A673 (cell line): Measurements from ENCODE around the gene HDAC3. TPM values are rescaled to one million over a fixed set of nuclear protein-coding genes. Genes with fewer than 3 reads are reported as not detected.
A peak's percentile ranks its signal among the peaks of the same experiment; 100 is the strongest.

Source experiments
- BruUV-seq: library from RNA; stranded (reverse); fragments of 400-500 nt; replicated peaks from 2 replicates; lab custom pipeline; 2021; lab: Mats Ljungman, UMichigan
- CTCF ChIA-PET: fragments of 300-600 bp; sonication (Branson Sonifier 250); formaldehyde crosslinking; loops from one replicate; lab custom pipeline; 2022; ENCODE audit warnings: antibody characterized with exemption; lab: Charles Lee
- POLR2A ChIA-PET: fragments of 300-600 bp; sonication (Branson Sonifier 250); formaldehyde crosslinking; loops from one replicate; lab custom pipeline; 2022; ENCODE audit warnings: antibody characterized with exemption; ENCODE audit not compliant: low non-redundant PET; lab: Charles Lee
- DNase-seq: peaks from one replicate; pipeline ENCODE4 v3.0.0-alpha.2; 2015; ENCODE audit warnings: low spot score
- H3K27ac ChIP-seq: fragments of 200-600 bp; sonication (generic); 2 replicates; pipeline ENCODE4 v1.5.1; 2016; ENCODE audit warnings: mixed run types, low read depth, mild to moderate bottlenecking, mixed read lengths, antibody characterized with exemption, low read length; ENCODE audit not compliant: poor library complexity, severe bottlenecking
- H3K27me3 ChIP-seq: fragments of 200-600 bp; sonication (generic); replicated peaks from 2 replicates; pipeline ENCODE4 v1.6.1; 2017; ENCODE audit warnings: mixed run types, low read depth, mild to moderate bottlenecking, mixed read lengths, antibody characterized with exemption, low read length; ENCODE audit not compliant: insufficient read depth, poor library complexity
- H3K36me3 ChIP-seq: fragments of 200-600 bp; sonication (generic); 2 replicates; pipeline ENCODE4 v1.6.1; 2016; ENCODE audit warnings: mixed run types, mild to moderate bottlenecking, mixed read lengths, antibody characterized with exemption, low read length; ENCODE audit not compliant: insufficient read depth, poor library complexity, severe bottlenecking
- H3K4me1 ChIP-seq: fragments of 200-600 bp; sonication (generic); 2 replicates; pipeline ENCODE4 v1.6.1; 2017; ENCODE audit warnings: mixed run types, mild to moderate bottlenecking, mixed read lengths, antibody characterized with exemption, low read length; ENCODE audit not compliant: insufficient read depth, poor library complexity, severe bottlenecking
- H3K4me3 ChIP-seq: fragments of 200-600 bp; sonication (generic); 2 replicates; pipeline ENCODE4 v1.5.1; 2016; ENCODE audit warnings: low read depth, mixed run types, mild to moderate bottlenecking, mixed read lengths, low read length; ENCODE audit not compliant: poor library complexity, severe bottlenecking
- H3K9me3 ChIP-seq: fragments of 200-600 bp; sonication (generic); 2 replicates; pipeline ENCODE4 v1.6.1; 2016; ENCODE audit warnings: mixed run types, low read depth, mild to moderate bottlenecking, mixed read lengths, antibody characterized with exemption, low read length; ENCODE audit not compliant: poor library complexity, severe bottlenecking
- EZH2 ChIP-seq: fragments of 200-600 bp; sonication (generic); IDR thresholded peaks from 2 replicates; pipeline ENCODE4 v1.6.1; 2017; ENCODE audit warnings: borderline replicate concordance, low read depth, mild to moderate bottlenecking, mixed read lengths, antibody characterized with exemption, low read length; ENCODE audit not compliant: poor library complexity, severe bottlenecking
- intact Hi-C: fragments of 100-400 bp; cut with micrococcal nuclease; formaldehyde crosslinking; loops from one replicate; pipeline ENCODE4 v1.10.0; 2022; ENCODE audit not compliant: unreplicated experiment
- total RNA-seq: library from RNA; stranded (reverse); gene quantifications from 2 replicates; pipeline ENCODE4 v1.2.3, GENCODE V29; 2021
- TF ChIP-seq, protein P1 (sequence below): fragments of 300-800, 200-600 bp; sonication (generic); conservative IDR thresholded peaks from 2 replicates; pipeline ENCODE4 v1.5.1; 2017; ENCODE audit warnings: low read depth, mild to moderate bottlenecking, antibody characterized with exemption, low read length, moderate library complexity, mixed read lengths

The HDAC3 gene
- total RNA-seq, 1 experiment from 2014 or later: 93.1 TPM

- no peak for TF ChIP-seq EZH2
- TF ChIP-seq, protein P1, sequence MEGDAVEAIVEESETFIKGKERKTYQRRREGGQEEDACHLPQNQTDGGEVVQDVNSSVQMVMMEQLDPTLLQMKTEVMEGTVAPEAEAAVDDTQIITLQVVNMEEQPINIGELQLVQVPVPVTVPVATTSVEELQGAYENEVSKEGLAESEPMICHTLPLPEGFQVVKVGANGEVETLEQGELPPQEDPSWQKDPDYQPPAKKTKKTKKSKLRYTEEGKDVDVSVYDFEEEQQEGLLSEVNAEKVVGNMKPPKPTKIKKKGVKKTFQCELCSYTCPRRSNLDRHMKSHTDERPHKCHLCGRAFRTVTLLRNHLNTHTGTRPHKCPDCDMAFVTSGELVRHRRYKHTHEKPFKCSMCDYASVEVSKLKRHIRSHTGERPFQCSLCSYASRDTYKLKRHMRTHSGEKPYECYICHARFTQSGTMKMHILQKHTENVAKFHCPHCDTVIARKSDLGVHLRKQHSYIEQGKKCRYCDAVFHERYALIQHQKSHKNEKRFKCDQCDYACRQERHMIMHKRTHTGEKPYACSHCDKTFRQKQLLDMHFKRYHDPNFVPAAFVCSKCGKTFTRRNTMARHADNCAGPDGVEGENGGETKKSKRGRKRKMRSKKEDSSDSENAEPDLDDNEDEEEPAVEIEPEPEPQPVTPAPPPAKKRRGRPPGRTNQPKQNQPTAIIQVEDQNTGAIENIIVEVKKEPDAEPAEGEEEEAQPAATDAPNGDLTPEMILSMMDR: no peak
- no TSS peak for BruUV-seq
Measured at GRCh38 chr5:141605523-141606277, 30.9 kb downstream of the HDAC3 start.

GRCh38 chr5:141603923-141604717 is 32.5 kb downstream of the HDAC3 start:
- no peaks in the 10 kb centered on the region for H3K27me3 ChIP-seq
- peaks cover 20% of the 10 kb centered on the region for H3K4me1 ChIP-seq
- no peak overlapping the region for H3K4me3 ChIP-seq
- intact Hi-C loops: no loop called here
- BruUV-seq: no TSS peak
- ChIA-PET CTCF (interaction anchor here (0.6 kb wide), 1 partner anchor 44 kb away, joined by 4 read pairs; no protein-coding TSS in a partner anchor), POLR2A (no interaction called here)
- no peak overlapping the region for H3K27ac ChIP-seq
- no peaks in the 10 kb centered on the region for H3K36me3 ChIP-seq
- no peaks in the 10 kb centered on the region for H3K9me3 ChIP-seq
- peak; percentile 64 for DNase-seq
- TF ChIP-seq EZH2: no peak
- TF ChIP-seq, protein P1: no peak

More at GRCh38 chr5:141605523-141606277, 30.9 kb downstream of the HDAC3 start:
- Histone ChIP-seq H3K36me3 (no peaks in the 10 kb centered on the region), H3K27me3 (no peaks in the 10 kb centered on the region), H3K27ac (peak overlapping the region; percentile 5), H3K9me3 (no peaks in the 10 kb centered on the region), H3K4me1 (peaks cover 20% of the 10 kb centered on the region), H3K4me3 (no peak overlapping the region)
- CTCF ChIA-PET: no interaction called here
- DNase-seq: no peak
- POLR2A ChIA-PET: interaction anchor here (0.6 kb wide), 1 partner anchor 886 kb away, joined by 10 read pairs; no protein-coding TSS in a partner anchor
- intact Hi-C loops: no loop called here

DNA sequence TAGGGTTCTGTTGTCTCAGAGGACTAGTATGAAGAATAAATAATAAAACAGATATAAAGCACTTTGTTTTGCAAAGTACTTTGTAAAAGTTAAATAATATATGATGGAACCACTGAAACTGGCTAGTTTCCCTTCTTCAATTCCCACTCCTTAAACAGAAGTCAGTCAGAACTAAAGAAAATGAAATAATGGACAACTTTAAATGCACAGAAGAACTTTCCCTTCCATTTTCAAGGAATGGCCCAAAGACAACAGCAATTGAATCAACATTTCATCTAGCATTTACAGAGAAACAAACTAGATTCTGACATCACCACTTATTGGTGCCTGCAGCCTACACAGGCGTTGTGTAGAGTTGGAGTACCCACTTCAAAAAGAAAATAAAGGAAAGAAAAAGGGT is 34.0 kb downstream of the HDAC3 start:
- H3K4me1 ChIP-seq: peaks cover 20% of the 10 kb centered on the region
- no peaks in the 10 kb centered on the region for H3K36me3 ChIP-seq
- POLR2A ChIA-PET: interaction anchor here (0.6 kb wide), 1 partner anchor 13 kb away, joined by 3 read pairs; no protein-coding TSS in a partner anchor
- BruUV-seq: no TSS peak
- TF ChIP-seq, protein P1: no peak
- no peak for TF ChIP-seq EZH2
- CTCF ChIA-PET: no interaction called here
- DNase-seq: no peak
- intact Hi-C loops: no loop called here
- H3K27ac ChIP-seq: no peak overlapping the region
- H3K4me3 ChIP-seq: no peak overlapping the region
- no peaks in the 10 kb centered on the region for H3K9me3 ChIP-seq
- H3K27me3 ChIP-seq: no peaks in the 10 kb centered on the region
